Panc1 (cell line): ENCODE data around the gene C16orf78. TPM values are rescaled to one million over a fixed set of nuclear protein-coding genes. Genes with fewer than 3 reads are reported as not detected.

Experiments
- ATAC-seq: fragments of 200-7000 bp; cut with Tn5 transposase; 2 replicates; pipeline ENCODE4 v1.9.1; 2020; ENCODE audit warnings: mild to moderate bottlenecking, moderate library complexity
- BruUV-seq: library from RNA; stranded (reverse); fragments of 400-500 nt; replicated peaks from 2 replicates; lab custom pipeline; 2021; lab: Mats Ljungman, UMichigan
- CTCF ChIA-PET: fragments of 300-600 bp; sonication (Branson Sonifier 250); formaldehyde crosslinking; loops from one replicate; lab custom pipeline; 2022; ENCODE audit warnings: antibody characterized with exemption; lab: Charles Lee
- POLR2A ChIA-PET: fragments of 300-600 bp; sonication (Branson Sonifier 250); formaldehyde crosslinking; loops from one replicate; lab custom pipeline; 2022; ENCODE audit warnings: antibody characterized with exemption; lab: Charles Lee
- DNase-seq: peaks from one replicate; pipeline ENCODE4 v3.0.0-alpha.2; 2010; ENCODE audit warnings: low read depth, low spot score
- H3K27ac ChIP-seq: 2 replicates; pipeline ENCODE4 v1.5.1; 2011; ENCODE audit warnings: mild to moderate bottlenecking, low read length, inconsistent platforms
- H3K27me3 ChIP-seq: fragments of 200-500 bp; sonication (Bioruptor generic); 2 replicates; pipeline ENCODE4 v1.6.0; 2014; ENCODE audit warnings: low read length, inconsistent platforms; ENCODE audit not compliant: control insufficient read depth, insufficient read depth
- H3K36me3 ChIP-seq: fragments of 200-500 bp; sonication (Bioruptor generic); 2 replicates; pipeline ENCODE4 v1.5.1; 2014; ENCODE audit warnings: inconsistent platforms, mild to moderate bottlenecking, low read length, moderate library complexity; ENCODE audit not compliant: control insufficient read depth, insufficient read depth
- H3K4me1 ChIP-seq: 2 replicates; pipeline ENCODE4 v1.5.1; 2011; ENCODE audit warnings: inconsistent platforms, mild to moderate bottlenecking, low read length, moderate library complexity; ENCODE audit not compliant: control insufficient read depth, insufficient read depth
- H3K4me3 ChIP-seq, 2 experiments: 2 replicates each; pipeline ENCODE4 v1.5.1; 2011 to 2012; ENCODE audit warnings: low read depth in 2 of 2, low read length in 2 of 2, mild to moderate bottlenecking in 2 of 2, inconsistent platforms in 1 of 2, moderate library complexity in 1 of 2
- H3K9me3 ChIP-seq: fragments of 200-500 bp; sonication (Bioruptor generic); 2 replicates; pipeline ENCODE4 v1.5.1; 2014; ENCODE audit warnings: low read depth, mild to moderate bottlenecking, inconsistent platforms, low read length, moderate library complexity; ENCODE audit not compliant: control insufficient read depth, insufficient read depth
- CTCF ChIP-seq: fragments of 450-650 bp; IDR thresholded peaks from 2 replicates; pipeline ENCODE4 v1.5.1; 2017; ENCODE audit warnings: mild to moderate bottlenecking
- POLR2AphosphoS5 ChIP-seq: IDR thresholded peaks from 2 replicates; pipeline ENCODE4 v1.6.1; 2012; ENCODE audit warnings: mild to moderate bottlenecking, low read depth, low read length, moderate library complexity
- SIN3A ChIP-seq: IDR thresholded peaks from 2 replicates; pipeline ENCODE4 v1.6.1; 2012; ENCODE audit warnings: low read depth, mild to moderate bottlenecking, low read length, moderate library complexity, borderline replicate concordance; ENCODE audit not compliant: insufficient read depth
- TCF7L2 ChIP-seq: IDR thresholded peaks from 2 replicates; pipeline ENCODE4 v1.6.1; 2011; ENCODE audit warnings: mild to moderate bottlenecking, low read depth, low read length, inconsistent platforms
- in situ Hi-C: cut with HindIII; loops from 2 replicates; pipeline ENCODE4 v1.10.0; 2016; ENCODE audit warnings: low sequenced_read_pairs, low pct_unique_long_range_greater_than_20kb
- intact Hi-C: fragments of 100-400 bp; cut with micrococcal nuclease; formaldehyde crosslinking; loops from one replicate; pipeline ENCODE4 v1.10.0; 2022; ENCODE audit not compliant: unreplicated experiment
- total RNA-seq: library from RNA; stranded (reverse); gene quantifications from one replicate; pipeline ENCODE4 v1.2.1, GENCODE V29; 2021; ENCODE audit not compliant: unreplicated experiment
- TF ChIP-seq, protein P1 (sequence below), 2 experiments: IDR thresholded peaks; 2 replicates each; pipeline ENCODE4 v1.6.1; 2011 to 2012; ENCODE audit warnings: low read depth in 2 of 2, control low read depth in 1 of 2, low read length in 1 of 2, mild to moderate bottlenecking in 1 of 2, moderate library complexity in 1 of 2; ENCODE audit not compliant: insufficient read depth in 1 of 2

Gene C16orf78
- total RNA-seq, 1 experiment from 2014 or later: not detected

DNA sequence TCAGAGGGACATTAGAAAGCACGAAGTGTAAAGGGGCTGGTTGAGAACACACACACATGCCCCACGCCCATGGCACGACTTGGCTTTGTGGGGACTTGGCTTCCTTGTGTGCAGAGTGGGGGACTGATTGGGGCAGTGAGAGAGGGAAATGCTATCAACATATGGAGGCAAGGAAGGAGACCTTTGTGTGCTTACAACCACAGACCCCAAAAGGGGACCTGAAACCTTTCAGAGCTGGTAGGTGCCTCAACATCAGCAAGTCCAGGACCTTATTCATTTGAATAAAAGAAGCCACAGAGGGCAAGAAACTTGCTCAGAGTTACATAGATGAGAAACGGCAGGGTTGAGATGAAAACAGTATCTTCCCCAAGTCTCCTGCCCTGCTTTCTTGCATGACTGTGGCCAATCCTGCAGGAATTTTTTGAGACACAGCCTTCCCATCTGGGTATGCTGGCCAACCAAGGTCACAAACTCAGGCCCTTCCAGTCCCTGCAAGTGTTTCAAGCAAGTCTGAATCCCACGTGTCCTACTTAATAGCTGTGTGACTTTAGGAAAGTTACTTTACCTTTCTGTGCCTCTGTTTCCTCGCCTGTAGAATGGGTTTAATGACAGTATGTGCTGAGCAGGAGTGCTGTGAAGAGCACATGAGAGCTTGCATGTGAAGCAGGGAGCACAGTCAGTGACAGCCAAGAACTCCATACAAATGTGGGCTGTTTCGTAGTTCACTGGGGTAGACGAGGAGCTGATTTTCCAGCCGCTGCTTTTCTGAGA lies 26.2 kb downstream of the C16orf78 start:
- Histone ChIP-seq H3K27me3 (no peaks in the 10 kb centered on the region), H3K27ac (no peak overlapping the region), H3K4me3 (no peak overlapping the region), H3K9me3 (no peaks in the 10 kb centered on the region), H3K36me3 (no peaks in the 10 kb centered on the region), H3K4me1 (no peaks in the 10 kb centered on the region)
- TF ChIP-seq TCF7L2: no peak
- no peak for TF ChIP-seq POLR2AphosphoS5
- no peak for TF ChIP-seq CTCF
- in situ Hi-C loops (no loop called here), intact Hi-C loops (no loop called here)
- ChIA-PET CTCF (no interaction called here), POLR2A (no interaction called here)
- ATAC-seq (no peak), DNase-seq (no peak)
- no TSS peak for BruUV-seq

DNA sequence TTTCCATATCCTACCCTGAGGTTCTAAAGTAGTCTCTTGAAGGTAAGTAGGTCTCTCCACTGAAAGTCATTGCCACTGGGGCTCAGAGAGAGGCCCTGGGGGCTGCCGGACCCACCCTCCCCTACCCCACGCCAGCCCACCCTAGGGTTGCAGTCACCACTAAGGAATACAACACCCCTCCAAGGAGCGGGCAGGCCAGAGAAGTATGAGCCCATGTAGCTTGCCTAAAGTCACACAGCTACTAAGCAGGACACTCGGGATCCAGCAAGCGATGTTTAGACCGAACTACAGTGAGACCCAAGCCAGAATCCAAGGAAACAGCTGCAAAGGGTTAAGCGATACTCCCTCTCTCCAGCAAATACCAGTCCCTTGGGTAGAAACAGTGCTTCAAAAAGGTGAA lies 27.0 kb downstream of the C16orf78 start:
- H3K27me3 ChIP-seq: no peaks in the 10 kb centered on the region
- no peaks in the 10 kb centered on the region for H3K9me3 ChIP-seq
- no peaks in the 10 kb centered on the region for H3K4me1 ChIP-seq
- no peak for DNase-seq
- in situ Hi-C loops: no loop called here
- ChIA-PET CTCF (no interaction called here), POLR2A (no interaction called here)
- no TSS peak for BruUV-seq
- no peaks in the 10 kb centered on the region for H3K36me3 ChIP-seq
- no peak overlapping the region for H3K4me3 ChIP-seq
- TF ChIP-seq POLR2AphosphoS5 (no peak), TCF7L2 (no peak), CTCF (no peak), SIN3A (no peak)
- TF ChIP-seq, protein P1, sequence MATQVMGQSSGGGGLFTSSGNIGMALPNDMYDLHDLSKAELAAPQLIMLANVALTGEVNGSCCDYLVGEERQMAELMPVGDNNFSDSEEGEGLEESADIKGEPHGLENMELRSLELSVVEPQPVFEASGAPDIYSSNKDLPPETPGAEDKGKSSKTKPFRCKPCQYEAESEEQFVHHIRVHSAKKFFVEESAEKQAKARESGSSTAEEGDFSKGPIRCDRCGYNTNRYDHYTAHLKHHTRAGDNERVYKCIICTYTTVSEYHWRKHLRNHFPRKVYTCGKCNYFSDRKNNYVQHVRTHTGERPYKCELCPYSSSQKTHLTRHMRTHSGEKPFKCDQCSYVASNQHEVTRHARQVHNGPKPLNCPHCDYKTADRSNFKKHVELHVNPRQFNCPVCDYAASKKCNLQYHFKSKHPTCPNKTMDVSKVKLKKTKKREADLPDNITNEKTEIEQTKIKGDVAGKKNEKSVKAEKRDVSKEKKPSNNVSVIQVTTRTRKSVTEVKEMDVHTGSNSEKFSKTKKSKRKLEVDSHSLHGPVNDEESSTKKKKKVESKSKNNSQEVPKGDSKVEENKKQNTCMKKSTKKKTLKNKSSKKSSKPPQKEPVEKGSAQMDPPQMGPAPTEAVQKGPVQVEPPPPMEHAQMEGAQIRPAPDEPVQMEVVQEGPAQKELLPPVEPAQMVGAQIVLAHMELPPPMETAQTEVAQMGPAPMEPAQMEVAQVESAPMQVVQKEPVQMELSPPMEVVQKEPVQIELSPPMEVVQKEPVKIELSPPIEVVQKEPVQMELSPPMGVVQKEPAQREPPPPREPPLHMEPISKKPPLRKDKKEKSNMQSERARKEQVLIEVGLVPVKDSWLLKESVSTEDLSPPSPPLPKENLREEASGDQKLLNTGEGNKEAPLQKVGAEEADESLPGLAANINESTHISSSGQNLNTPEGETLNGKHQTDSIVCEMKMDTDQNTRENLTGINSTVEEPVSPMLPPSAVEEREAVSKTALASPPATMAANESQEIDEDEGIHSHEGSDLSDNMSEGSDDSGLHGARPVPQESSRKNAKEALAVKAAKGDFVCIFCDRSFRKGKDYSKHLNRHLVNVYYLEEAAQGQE (IDR thresholded peaks at IDR 0.05; ENCODE audit: insufficient read depth in 1 of 2, low read depth in 2 of 2, low read length in 1 of 2): no peak
- intact Hi-C loops: no loop called here
- no peak for ATAC-seq
- H3K27ac ChIP-seq: no peak overlapping the region
